Chondrocyte (in vitro differentiated cells): ENCODE measurements around the gene TBCCD1. TPM values are rescaled to one million over a fixed set of nuclear protein-coding genes. Genes with fewer than 3 reads are reported as not detected.

ENCODE experiments used
- total RNA-seq: library from RNA; stranded (reverse); gene quantifications from 3 replicates; pipeline ENCODE4 v1.2.1, GENCODE V29; 2021

TBCCD1 gene
- total RNA-seq, 1 donor from 2014 or later: 13.8 TPM

Other genes with a start within 250 kb of the TBCCD1 start
- gene DGKG, start 205.1 kb downstream of the TBCCD1 start, total RNA-seq: 0.68 to 1.7 TPM (median 1.6 TPM) in 3 replicates
- 1.7 to 3.1 TPM (median 2.8 TPM) in 3 replicates for gene CRYGS, start 23.0 kb downstream of the TBCCD1 start, total RNA-seq
- 63.6 to 91.1 TPM (median 67.6 TPM) in 3 replicates for gene DNAJB11, start 3.4 kb upstream of the TBCCD1 start, total RNA-seq
- gene AHSG, start 45.7 kb upstream of the TBCCD1 start, total RNA-seq: not detected in 3 replicates
- gene FETUB, start 73.1 kb upstream of the TBCCD1 start, total RNA-seq: not detected in 3 replicates
- gene HRG, start 98.7 kb upstream of the TBCCD1 start, total RNA-seq: not detected in 3 replicates
- gene KNG1, start 150.0 kb upstream of the TBCCD1 start, total RNA-seq: not detected in 3 replicates
- gene EIF4A2, start 216.2 kb upstream of the TBCCD1 start, total RNA-seq: 311 to 422 TPM (median 322 TPM) in 3 replicates
- 12.4 to 24.2 TPM (median 15.8 TPM) in 3 replicates for gene RFC4, start 239.1 kb upstream of the TBCCD1 start, total RNA-seq